ENCODE measurements around the gene SLC35F3.

The SLC35F3 gene

DNA sequence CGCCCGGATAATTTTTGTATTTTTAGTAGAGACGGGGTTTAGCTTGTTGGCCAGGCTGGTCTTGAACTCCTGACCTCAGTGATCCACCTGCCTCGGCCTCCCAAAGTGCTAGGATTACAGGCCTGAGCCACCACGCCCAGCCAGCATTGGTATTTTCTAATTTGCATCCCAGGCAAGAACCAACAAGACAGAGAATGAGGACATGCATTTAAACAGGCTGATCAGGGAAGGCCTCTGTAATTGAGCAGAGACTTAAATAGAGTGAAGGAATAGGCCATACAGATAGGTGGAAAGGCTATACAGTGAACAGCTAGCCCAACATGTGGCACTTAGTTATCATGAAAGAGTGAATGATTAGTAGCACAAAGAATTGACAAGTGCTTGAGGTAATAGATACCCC lies 230.4 kb downstream of the SLC35F3 start:
- TF ChIP-seq SIN3A (IDR thresholded peaks at IDR 0.05; ENCODE audit: borderline replicate concordance, insufficient read depth, low read length) (no peak), FOXP2 (optimal IDR thresholded peaks at IDR 0.05; ENCODE audit: borderline replicate concordance, extremely low read depth, extremely low read length, insufficient read depth) (no peak), TAF1 (IDR thresholded peaks at IDR 0.05; ENCODE audit: borderline replicate concordance, insufficient read depth, low read length) (no peak), POLR2AphosphoS5 (IDR thresholded peaks at IDR 0.05; ENCODE audit: low read depth, low read length) (no peak)
- TF ChIP-seq, protein P1, sequence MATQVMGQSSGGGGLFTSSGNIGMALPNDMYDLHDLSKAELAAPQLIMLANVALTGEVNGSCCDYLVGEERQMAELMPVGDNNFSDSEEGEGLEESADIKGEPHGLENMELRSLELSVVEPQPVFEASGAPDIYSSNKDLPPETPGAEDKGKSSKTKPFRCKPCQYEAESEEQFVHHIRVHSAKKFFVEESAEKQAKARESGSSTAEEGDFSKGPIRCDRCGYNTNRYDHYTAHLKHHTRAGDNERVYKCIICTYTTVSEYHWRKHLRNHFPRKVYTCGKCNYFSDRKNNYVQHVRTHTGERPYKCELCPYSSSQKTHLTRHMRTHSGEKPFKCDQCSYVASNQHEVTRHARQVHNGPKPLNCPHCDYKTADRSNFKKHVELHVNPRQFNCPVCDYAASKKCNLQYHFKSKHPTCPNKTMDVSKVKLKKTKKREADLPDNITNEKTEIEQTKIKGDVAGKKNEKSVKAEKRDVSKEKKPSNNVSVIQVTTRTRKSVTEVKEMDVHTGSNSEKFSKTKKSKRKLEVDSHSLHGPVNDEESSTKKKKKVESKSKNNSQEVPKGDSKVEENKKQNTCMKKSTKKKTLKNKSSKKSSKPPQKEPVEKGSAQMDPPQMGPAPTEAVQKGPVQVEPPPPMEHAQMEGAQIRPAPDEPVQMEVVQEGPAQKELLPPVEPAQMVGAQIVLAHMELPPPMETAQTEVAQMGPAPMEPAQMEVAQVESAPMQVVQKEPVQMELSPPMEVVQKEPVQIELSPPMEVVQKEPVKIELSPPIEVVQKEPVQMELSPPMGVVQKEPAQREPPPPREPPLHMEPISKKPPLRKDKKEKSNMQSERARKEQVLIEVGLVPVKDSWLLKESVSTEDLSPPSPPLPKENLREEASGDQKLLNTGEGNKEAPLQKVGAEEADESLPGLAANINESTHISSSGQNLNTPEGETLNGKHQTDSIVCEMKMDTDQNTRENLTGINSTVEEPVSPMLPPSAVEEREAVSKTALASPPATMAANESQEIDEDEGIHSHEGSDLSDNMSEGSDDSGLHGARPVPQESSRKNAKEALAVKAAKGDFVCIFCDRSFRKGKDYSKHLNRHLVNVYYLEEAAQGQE (IDR thresholded peaks at IDR 0.05; ENCODE audit: insufficient read depth in 1 of 2, low read depth in 2 of 2, low read length in 2 of 2): no peak

DNA sequence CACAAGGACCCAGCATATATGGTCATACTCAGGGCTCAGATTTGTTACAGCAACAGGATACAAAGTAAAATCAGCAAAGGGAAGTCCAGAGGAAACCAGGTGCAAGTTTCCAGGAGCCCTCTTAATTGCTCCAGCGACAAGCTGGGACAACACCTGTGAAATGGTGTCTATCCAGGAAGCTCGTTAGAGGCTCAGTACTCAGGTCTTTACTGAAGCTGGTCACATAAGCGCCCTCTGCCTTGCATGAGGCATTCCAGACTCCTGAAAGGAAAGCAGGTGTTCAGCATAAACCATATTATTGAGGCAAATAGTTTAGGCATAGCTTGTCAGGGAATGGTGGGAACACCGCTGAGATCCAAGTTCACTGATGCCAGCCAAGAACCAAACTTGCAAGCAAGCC lies 231.0 kb downstream of the SLC35F3 start:
- TF ChIP-seq, protein P1 (IDR thresholded peaks at IDR 0.05; ENCODE audit: insufficient read depth in 1 of 2, low read depth in 2 of 2, low read length in 2 of 2): no peak
- no peak for TF ChIP-seq POLR2AphosphoS5 (IDR thresholded peaks at IDR 0.05; ENCODE audit: low read depth, low read length)
- TF ChIP-seq SIN3A (IDR thresholded peaks at IDR 0.05; ENCODE audit: borderline replicate concordance, insufficient read depth, low read length): no peak

DNA sequence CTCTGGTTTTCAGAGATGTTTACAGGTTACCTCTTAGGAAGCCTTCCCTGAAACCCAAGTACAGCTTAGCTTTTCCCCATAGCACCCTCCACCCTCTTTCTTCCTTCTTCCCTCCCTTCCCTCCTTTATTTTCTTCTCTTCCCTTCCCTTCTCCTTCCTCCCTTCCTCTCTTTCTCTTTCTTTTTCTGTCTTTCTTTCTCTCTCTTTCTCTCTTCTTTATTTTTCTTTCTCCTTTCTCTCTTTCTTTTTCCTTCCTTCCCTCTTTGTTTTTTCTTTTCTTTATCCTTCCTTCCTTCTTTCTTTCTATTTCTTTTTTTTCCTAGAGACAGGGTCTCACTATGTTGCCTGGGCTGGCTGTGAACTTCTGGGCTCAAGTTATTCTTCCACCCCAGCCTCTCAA lies 231.6 kb downstream of the SLC35F3 start:
- TF ChIP-seq TAF1 (IDR thresholded peaks at IDR 0.05; ENCODE audit: borderline replicate concordance, insufficient read depth, low read length) (no peak), POLR2AphosphoS5 (IDR thresholded peaks at IDR 0.05; ENCODE audit: low read depth, low read length) (no peak), FOXP2 (optimal IDR thresholded peaks at IDR 0.05; ENCODE audit: borderline replicate concordance, extremely low read depth, extremely low read length, insufficient read depth) (no peak), SIN3A (IDR thresholded peaks at IDR 0.05; ENCODE audit: borderline replicate concordance, insufficient read depth, low read length) (no peak)
- TF ChIP-seq, protein P1 (IDR thresholded peaks at IDR 0.05; ENCODE audit: insufficient read depth in 1 of 2, low read depth in 2 of 2, low read length in 2 of 2): no peak

DNA sequence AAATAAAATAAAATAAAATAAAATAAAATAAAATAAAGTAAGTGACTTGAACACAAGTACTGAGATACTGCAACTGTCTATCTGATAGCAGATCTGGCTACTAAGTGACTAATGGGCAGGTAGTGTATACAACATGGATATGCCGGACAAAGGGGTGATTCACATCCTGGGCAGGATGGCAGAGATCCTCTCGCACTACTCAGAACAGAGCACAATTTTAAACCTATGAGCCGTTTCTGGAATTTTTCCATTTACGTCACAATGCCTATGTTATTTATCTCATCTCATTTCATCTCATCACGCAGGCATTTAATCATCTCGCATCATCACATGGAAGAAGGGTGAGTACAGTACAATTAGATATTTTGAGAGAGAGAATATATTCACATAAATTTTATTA lies 235.5 kb downstream of the SLC35F3 start:
- TF ChIP-seq TAF1 (IDR thresholded peaks at IDR 0.05; ENCODE audit: borderline replicate concordance, insufficient read depth, low read length): no peak
- TF ChIP-seq SIN3A (IDR thresholded peaks at IDR 0.05; ENCODE audit: borderline replicate concordance, insufficient read depth, low read length): no peak
- TF ChIP-seq, protein P1 (IDR thresholded peaks at IDR 0.05; ENCODE audit: insufficient read depth in 1 of 2, low read depth in 2 of 2, low read length in 2 of 2): no peak
- TF ChIP-seq FOXP2 (optimal IDR thresholded peaks at IDR 0.05; ENCODE audit: borderline replicate concordance, extremely low read depth, extremely low read length, insufficient read depth): no peak
- TF ChIP-seq POLR2AphosphoS5 (IDR thresholded peaks at IDR 0.05; ENCODE audit: low read depth, low read length): no peak

DNA sequence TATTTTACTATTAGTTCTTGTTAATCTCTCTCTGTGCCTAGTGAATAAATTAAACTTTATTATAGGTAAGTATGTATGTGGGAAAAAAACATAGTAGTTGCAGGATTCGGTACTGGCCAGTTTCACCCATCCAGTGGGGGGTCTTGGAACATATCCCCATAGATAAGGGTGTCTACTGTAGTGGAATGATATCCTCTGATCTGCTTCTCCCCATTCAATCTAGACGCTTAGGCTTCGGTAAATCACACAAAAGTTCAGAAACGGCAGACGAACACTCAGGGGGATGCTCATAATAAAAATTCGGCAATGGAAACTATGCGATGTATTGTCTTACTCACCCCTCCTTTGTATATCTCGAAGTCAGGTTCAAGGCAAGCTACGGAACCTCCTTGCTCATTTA lies 235.9 kb downstream of the SLC35F3 start:
- TF ChIP-seq, protein P1 (IDR thresholded peaks at IDR 0.05; ENCODE audit: insufficient read depth in 1 of 2, low read depth in 2 of 2, low read length in 2 of 2): no peak
- TF ChIP-seq POLR2AphosphoS5 (IDR thresholded peaks at IDR 0.05; ENCODE audit: low read depth, low read length): no peak
- no peak for TF ChIP-seq TAF1 (IDR thresholded peaks at IDR 0.05; ENCODE audit: borderline replicate concordance, insufficient read depth, low read length)
- no peak for TF ChIP-seq FOXP2 (optimal IDR thresholded peaks at IDR 0.05; ENCODE audit: borderline replicate concordance, extremely low read depth, extremely low read length, insufficient read depth)
- TF ChIP-seq SIN3A (IDR thresholded peaks at IDR 0.05; ENCODE audit: borderline replicate concordance, insufficient read depth, low read length): no peak

All from PFSK-1 (cell line).